Endothelial cell of umbilical vein (primary cell): ENCODE results near the gene UBXN2A.

Source experiments
- EZH2 ChIP-seq: IDR thresholded peaks from 2 replicates; pipeline ENCODE4 v1.6.1; 2012; ENCODE audit warnings: borderline replicate concordance, low read depth, mild to moderate bottlenecking, moderate library complexity, low read length, inconsistent platforms; ENCODE audit not compliant: severe bottlenecking
- FOS ChIP-seq: IDR thresholded peaks from 2 replicates; pipeline ENCODE4 v1.6.1; 2011; ENCODE audit warnings: mild to moderate bottlenecking, low read length, moderate library complexity, borderline replicate concordance; ENCODE audit not compliant: insufficient read depth
- GATA2 ChIP-seq: IDR thresholded peaks from 2 replicates; pipeline ENCODE4 v1.7.0; 2011; ENCODE audit warnings: low read depth, mild to moderate bottlenecking, moderate library complexity, mixed read lengths, low read length; ENCODE audit not compliant: insufficient read length, insufficient read depth
- JUN ChIP-seq: IDR thresholded peaks from 2 replicates; pipeline ENCODE4 v1.6.1; 2011; ENCODE audit warnings: borderline replicate concordance, low read depth; ENCODE audit not compliant: insufficient read length, insufficient read depth
- MYC ChIP-seq: IDR thresholded peaks from one replicate; pipeline ENCODE4 v1.6.1; 2011; ENCODE audit warnings: mild to moderate bottlenecking, low read depth, low read length
- POLR2A ChIP-seq: IDR thresholded peaks from 2 replicates; pipeline ENCODE4 v1.6.1; 2012; ENCODE audit warnings: low read depth, mild to moderate bottlenecking, control low read depth, low read length
- POLR2AphosphoS5 ChIP-seq: IDR thresholded peaks from 2 replicates; pipeline ENCODE4 v1.6.1; 2012; ENCODE audit warnings: low read depth, mild to moderate bottlenecking, control low read depth, low read length, moderate library complexity; ENCODE audit not compliant: insufficient read depth
- TF ChIP-seq, protein P1 (sequence below), 2 donors: IDR thresholded peaks; 1 replicate in 1 of 2; 2 replicates in 1 of 2; pipeline ENCODE4 v1.5.1; 2011; ENCODE audit warnings: low read length in 2 of 2, mild to moderate bottlenecking in 2 of 2, moderate library complexity in 2 of 2, control low read depth in 1 of 2, inconsistent platforms in 1 of 2, low read depth in 1 of 2; ENCODE audit not compliant: insufficient read depth in 1 of 2; ENCODE audit errors: extremely low read depth in 1 of 2
- TF ChIP-seq, protein P2 (sequence below): IDR thresholded peaks from 2 replicates; pipeline ENCODE4 v1.6.1; 2011; ENCODE audit not compliant: insufficient read depth, insufficient read length

GRCh38 chr2:24008672-24009366 is 68.6 kb downstream of the UBXN2A start:
- TF ChIP-seq, protein P1, sequence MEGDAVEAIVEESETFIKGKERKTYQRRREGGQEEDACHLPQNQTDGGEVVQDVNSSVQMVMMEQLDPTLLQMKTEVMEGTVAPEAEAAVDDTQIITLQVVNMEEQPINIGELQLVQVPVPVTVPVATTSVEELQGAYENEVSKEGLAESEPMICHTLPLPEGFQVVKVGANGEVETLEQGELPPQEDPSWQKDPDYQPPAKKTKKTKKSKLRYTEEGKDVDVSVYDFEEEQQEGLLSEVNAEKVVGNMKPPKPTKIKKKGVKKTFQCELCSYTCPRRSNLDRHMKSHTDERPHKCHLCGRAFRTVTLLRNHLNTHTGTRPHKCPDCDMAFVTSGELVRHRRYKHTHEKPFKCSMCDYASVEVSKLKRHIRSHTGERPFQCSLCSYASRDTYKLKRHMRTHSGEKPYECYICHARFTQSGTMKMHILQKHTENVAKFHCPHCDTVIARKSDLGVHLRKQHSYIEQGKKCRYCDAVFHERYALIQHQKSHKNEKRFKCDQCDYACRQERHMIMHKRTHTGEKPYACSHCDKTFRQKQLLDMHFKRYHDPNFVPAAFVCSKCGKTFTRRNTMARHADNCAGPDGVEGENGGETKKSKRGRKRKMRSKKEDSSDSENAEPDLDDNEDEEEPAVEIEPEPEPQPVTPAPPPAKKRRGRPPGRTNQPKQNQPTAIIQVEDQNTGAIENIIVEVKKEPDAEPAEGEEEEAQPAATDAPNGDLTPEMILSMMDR (IDR thresholded peaks at IDR 0.05; ENCODE audit: extremely low read depth in 1 of 2, insufficient read depth in 1 of 2, low read depth in 1 of 2, low read length in 2 of 2): no peak
- TF ChIP-seq POLR2A: no peak
- TF ChIP-seq, protein P2, sequence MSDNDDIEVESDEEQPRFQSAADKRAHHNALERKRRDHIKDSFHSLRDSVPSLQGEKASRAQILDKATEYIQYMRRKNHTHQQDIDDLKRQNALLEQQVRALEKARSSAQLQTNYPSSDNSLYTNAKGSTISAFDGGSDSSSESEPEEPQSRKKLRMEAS: no peak
- no peak for TF ChIP-seq POLR2AphosphoS5
- no peak for TF ChIP-seq EZH2
- TF ChIP-seq MYC: no peak
- TF ChIP-seq FOS: no peak
- no peak for TF ChIP-seq JUN
- TF ChIP-seq GATA2: no peak
